ENCODE measurements around the gene PEF1.
A peak's percentile ranks its signal among the peaks of the same experiment; 100 is the strongest.

The PEF1 gene, protein sequence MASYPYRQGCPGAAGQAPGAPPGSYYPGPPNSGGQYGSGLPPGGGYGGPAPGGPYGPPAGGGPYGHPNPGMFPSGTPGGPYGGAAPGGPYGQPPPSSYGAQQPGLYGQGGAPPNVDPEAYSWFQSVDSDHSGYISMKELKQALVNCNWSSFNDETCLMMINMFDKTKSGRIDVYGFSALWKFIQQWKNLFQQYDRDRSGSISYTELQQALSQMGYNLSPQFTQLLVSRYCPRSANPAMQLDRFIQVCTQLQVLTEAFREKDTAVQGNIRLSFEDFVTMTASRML

DNA sequence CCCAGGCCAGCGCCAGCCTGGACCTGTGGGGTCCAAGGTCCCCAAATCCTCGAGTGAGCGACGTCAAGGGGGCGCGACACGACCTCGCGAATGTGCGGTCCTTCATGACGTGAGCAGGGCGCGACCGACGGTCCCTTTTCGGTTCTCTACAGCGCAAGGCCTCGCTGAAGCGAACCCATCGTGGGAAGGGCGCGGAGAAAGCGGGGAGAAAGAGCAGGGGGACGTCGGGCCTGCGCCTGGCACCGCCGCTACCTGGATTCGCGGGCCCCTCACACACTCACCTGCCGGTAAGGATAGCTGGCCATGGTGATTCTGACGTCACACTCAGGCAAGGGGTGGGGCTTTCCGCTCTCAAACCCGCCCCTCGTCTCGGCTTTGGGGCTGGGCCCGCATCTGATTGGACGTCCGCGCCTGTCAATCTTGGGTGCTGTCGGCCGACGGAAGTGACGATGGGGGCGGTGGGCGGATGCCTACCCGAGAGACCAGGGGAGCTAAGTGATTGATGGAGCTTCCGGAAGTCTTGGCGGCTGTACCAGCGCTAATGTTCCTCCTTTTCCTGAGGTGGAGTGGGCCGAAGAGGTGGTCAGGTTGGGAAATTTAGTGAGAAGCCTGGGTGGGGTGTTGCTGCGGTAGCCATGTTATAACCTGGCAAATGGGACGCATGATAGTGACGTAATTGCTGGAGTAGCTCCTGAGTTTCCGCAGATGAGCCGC lies at the start of gene PEF1:
PEF1 (minus strand) TSS at position 317 of the 714 bp plus-strand sequence; CDS start at position 305, 12 bp downstream.
- DNase-seq (ENCODE audit: low read depth in 1 of 2, low spot score in 1 of 2) = peak; percentile 91 to 97
- no peak for TF ChIP-seq JUND (IDR thresholded peaks at IDR 0.05; ENCODE audit: low read depth)
- in situ Hi-C loops (cut with HindIII; ENCODE audit: low pct_unique_long_range_greater_than_20kb, low sequenced_read_pairs) = no loop called here

DNA sequence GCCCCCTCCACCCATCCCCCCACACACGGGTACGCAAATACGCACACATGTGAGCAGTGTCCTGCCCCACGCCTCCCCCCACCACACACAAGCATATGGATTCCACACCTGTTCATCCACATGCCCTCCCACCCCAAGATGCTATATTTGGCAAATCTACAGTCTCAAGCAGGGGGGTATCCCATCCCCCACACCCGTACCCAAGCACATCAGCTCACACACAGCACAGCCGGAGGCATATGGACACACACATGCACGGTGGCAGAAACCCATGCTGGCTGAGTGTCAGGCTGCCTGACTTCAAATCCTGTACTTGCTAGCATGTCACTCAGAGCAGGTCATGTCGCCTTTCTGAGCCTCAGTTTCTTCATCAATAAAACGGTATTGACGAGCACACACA lies 48.6 kb upstream of the PEF1 start:
- TF ChIP-seq JUND (IDR thresholded peaks at IDR 0.05; ENCODE audit: low read depth) = no peak
- no peak for DNase-seq (ENCODE audit: low read depth in 1 of 2, low spot score in 1 of 2)
- in situ Hi-C loops (cut with HindIII; ENCODE audit: low pct_unique_long_range_greater_than_20kb, low sequenced_read_pairs) = no loop called here

DNA sequence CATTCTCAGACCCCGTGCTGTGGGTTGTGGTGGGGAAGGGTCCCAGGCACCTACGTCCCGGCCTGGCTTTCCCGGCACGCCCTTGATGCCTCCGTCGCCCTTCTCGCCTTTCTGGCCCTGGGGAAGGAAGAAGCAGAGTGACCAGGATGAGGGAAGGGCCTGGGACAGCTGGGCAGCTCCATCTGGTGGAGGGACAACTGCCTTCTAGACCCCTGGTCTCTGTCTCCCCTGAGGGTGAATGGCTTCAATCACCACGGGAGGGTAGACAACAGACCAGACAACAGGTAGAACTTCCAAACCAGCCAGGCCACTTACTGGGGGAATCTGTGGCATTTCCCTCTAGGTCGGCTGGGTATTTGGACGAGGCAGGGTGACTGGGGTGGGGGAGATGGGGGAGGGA lies 47.3 kb upstream of the PEF1 start:
- TF ChIP-seq JUND (IDR thresholded peaks at IDR 0.05; ENCODE audit: low read depth) = no peak
- in situ Hi-C loops (cut with HindIII; ENCODE audit: low pct_unique_long_range_greater_than_20kb, low sequenced_read_pairs) = no loop called here
- DNase-seq (ENCODE audit: low read depth in 1 of 2, low spot score in 1 of 2) = no peak

DNA sequence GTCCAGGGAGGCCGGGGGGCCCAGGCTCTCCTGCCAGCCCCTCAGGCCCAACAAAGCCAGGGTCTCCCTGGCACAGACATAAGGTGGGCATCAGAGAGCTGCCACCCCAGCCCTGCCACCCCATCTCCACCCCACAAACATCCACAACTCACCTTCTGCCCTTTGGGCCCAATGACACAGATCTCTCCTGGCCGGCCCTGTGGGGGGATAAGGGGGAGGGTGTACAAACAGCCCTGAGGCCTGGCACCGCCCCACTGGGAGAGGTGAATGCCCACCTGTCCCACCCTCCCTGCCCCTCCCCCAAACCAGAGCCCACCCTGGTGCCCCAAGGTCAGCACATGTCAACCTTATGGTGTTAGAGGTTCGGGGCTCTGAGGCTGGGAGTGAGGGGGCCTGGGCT lies 46.8 kb upstream of the PEF1 start:
- in situ Hi-C loops (cut with HindIII; ENCODE audit: low pct_unique_long_range_greater_than_20kb, low sequenced_read_pairs) = no loop called here
- DNase-seq (ENCODE audit: low read depth in 1 of 2, low spot score in 1 of 2) = no peak
- no peak for TF ChIP-seq JUND (IDR thresholded peaks at IDR 0.05; ENCODE audit: low read depth)

DNA sequence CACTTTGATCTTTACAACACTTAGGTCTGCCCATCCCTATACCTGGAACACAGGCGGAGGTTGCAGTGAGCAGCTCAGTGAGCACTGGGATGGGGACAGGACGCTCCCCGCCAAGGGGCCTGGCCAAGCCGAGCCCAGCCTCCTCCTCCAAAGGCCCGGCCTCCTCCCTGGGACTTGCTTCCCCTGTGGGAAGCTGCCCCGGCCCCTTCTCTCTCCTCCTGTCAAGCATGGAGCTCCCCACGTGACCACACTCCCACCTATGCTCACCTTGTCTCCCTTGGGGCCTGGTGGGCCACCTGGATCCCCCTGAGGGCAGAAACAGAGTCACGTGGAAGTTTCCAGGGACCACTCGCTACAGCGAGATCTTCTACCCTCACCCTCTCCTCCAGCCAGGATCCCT lies 46.2 kb upstream of the PEF1 start:
- in situ Hi-C loops (cut with HindIII; ENCODE audit: low pct_unique_long_range_greater_than_20kb, low sequenced_read_pairs) = no loop called here
- DNase-seq (ENCODE audit: low read depth in 1 of 2, low spot score in 1 of 2) = no peak
- no peak for TF ChIP-seq JUND (IDR thresholded peaks at IDR 0.05; ENCODE audit: low read depth)

DNA sequence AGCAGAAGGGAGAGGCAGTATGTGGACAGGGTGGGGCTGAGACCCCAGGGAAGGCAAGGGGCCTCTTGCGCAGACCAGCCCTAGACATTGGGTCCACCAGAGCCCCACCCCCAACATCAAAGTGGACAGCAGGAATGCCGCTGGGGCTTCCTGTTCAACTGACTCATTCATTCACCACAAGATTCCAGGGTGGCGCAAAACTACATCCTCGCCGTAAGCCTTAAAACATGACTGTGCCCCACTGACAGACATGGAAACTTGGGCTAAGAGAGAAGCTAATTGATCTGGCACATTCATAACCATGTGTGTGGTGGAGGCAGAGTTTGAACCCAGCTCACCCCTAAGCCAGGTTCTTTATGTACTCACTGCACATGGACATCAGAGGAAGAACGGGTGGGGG lies 45.2 kb upstream of the PEF1 start:
- TF ChIP-seq JUND (IDR thresholded peaks at IDR 0.05; ENCODE audit: low read depth) = no peak
- in situ Hi-C loops (cut with HindIII; ENCODE audit: low pct_unique_long_range_greater_than_20kb, low sequenced_read_pairs) = no loop called here
- DNase-seq (ENCODE audit: low read depth in 1 of 2, low spot score in 1 of 2) = no peak

DNA sequence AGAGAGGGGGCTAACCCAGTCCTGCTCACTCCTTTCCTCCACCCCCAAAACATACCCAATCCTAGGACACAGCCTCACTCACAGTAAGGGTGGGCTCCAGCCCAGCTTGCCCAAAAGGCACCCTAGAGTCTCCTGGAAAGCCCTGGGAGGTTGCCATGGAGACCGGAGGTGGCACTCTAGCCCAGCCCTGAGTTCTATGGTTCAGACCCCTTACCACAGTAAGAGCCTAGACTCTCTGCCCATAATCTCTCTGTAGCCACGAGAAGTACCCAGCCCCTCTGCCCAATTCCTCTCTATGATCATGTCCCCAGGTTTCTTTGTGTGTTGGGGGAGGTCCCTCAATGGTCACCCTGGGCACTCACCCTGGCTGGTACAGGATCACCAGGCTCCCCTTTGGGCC lies 44.7 kb upstream of the PEF1 start:
- no peak for DNase-seq (ENCODE audit: low read depth in 1 of 2, low spot score in 1 of 2)
- no peak for TF ChIP-seq JUND (IDR thresholded peaks at IDR 0.05; ENCODE audit: low read depth)
- in situ Hi-C loops (cut with HindIII; ENCODE audit: low pct_unique_long_range_greater_than_20kb, low sequenced_read_pairs) = no loop called here

DNA sequence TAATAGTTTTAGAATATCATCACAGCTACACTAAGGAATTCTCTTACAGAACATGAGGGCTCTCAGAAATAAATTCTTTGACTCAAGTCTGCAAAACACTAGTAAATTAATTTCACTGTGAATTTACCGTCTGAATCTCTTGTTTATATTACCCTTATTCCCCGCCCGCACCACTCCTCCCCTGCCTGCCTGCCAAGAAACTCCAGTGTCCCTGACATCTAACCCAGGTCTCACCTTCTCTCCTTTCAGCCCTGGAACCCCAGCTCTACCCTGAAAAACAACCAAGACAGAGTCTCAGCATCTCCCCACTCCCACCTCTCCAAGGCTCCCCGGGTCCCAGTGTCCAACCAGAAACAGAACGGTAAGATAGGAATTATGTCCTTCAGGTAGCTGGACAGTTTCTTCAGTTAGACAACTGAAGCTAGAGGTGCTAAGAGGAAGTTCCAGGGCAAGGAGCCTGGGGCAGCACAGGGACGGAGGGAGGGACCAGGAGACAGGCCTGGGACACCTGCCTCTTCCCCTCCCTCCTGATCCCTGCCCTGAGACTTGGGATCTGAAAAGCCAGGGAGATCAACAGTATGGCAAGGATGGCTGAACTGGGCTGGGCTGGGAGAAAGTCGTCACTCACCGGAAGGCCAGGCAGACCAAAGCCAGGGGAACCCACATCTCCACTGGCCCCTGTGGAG lies 43.7 kb upstream of the PEF1 start:
- in situ Hi-C loops (cut with HindIII; ENCODE audit: low pct_unique_long_range_greater_than_20kb, low sequenced_read_pairs) = no loop called here
- no peak for TF ChIP-seq JUND (IDR thresholded peaks at IDR 0.05; ENCODE audit: low read depth)
- DNase-seq (ENCODE audit: low read depth in 1 of 2, low spot score in 1 of 2) = no peak

DNA sequence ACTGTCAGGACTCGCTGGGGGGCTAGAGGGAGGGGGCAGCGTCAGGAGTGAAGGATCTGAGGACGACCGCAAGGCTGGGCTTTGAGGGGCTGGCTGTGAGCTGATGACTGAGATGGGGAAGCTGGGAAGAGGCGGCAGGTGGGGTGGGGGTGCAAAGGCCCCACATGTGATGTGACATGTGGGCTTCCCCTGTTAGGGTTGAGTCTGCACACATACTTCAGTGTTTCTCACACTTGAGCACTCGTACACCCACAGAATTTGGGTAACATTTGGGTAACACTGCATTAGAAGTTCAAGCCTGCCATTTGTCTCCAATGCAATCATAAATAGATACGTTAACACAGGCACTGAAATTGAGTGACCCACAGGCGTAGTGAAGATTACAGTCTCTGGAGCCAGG lies 42.9 kb upstream of the PEF1 start:
- TF ChIP-seq JUND (IDR thresholded peaks at IDR 0.05; ENCODE audit: low read depth) = no peak
- DNase-seq (ENCODE audit: low read depth in 1 of 2, low spot score in 1 of 2) = no peak
- in situ Hi-C loops (cut with HindIII; ENCODE audit: low pct_unique_long_range_greater_than_20kb, low sequenced_read_pairs) = no loop called here

DNA sequence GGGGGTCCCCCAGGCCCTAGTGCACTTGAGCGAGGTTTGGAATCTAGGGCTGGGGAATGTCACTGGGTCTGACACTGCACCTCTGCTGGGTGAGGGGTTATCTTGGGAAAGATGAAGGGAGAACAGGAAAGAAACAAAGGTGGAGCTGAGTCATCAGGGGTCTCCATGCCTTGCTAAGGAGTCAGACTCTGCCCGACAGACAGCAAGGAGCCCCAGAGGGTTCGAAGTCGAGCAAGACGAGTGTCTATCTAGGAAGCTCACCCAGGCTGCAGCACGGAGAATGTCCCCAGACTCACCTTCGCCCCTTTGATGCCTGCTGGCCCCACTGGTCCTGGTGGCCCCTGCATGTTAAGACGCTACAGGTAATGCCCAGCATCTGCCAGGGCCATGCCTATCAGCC lies 41.1 kb upstream of the PEF1 start:
- DNase-seq (ENCODE audit: low read depth in 1 of 2, low spot score in 1 of 2) = no peak
- TF ChIP-seq JUND (IDR thresholded peaks at IDR 0.05; ENCODE audit: low read depth) = no peak
- in situ Hi-C loops (cut with HindIII; ENCODE audit: low pct_unique_long_range_greater_than_20kb, low sequenced_read_pairs) = no loop called here

DNA sequence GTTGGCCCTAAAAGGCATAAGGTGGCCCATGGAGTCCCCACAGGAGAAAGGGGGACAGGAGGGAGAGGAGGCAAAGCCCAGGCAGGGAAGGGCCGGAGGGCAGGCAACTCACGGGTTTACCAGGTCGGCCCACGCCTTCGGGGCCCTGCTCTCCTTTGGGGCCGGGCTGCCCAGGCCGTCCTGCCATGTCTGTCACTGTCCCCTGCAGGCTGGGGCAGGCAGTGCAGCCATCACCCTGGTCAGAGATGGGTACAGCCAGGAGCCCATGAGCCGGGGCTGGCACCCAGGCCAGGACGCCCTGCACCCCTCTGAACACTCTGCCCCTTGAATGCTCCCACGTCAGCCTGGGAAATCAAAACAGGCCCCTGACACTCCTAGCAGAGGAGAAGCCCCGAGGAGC lies 39.3 kb upstream of the PEF1 start:
- TF ChIP-seq JUND (IDR thresholded peaks at IDR 0.05; ENCODE audit: low read depth) = no peak
- DNase-seq (ENCODE audit: low read depth in 1 of 2, low spot score in 1 of 2) = peak in 1 of 2 experiments; percentile 33
- in situ Hi-C loops (cut with HindIII; ENCODE audit: low pct_unique_long_range_greater_than_20kb, low sequenced_read_pairs) = no loop called here

DNA sequence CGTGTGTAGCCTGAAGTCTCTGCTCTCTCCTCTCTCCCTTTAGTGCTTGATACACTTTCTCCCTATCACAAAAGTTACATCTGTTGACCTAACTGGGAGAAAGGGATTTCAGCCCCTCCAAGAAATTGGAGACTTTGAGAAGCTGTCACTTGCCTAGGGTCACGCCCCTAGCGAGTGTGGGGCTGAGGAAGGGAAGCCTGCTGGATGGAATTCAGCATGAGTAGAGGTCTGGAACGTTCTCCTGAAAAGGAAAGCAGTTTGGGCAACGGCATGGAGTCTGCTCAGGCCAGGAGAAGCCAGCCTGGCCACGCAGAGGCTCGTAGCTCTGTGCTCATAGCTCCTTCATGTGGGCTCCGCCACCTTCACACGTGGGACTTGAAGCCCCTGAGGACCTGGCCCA lies 36.7 kb upstream of the PEF1 start:
- TF ChIP-seq JUND (IDR thresholded peaks at IDR 0.05; ENCODE audit: low read depth) = no peak
- in situ Hi-C loops (cut with HindIII; ENCODE audit: low pct_unique_long_range_greater_than_20kb, low sequenced_read_pairs) = no loop called here
- DNase-seq (ENCODE audit: low read depth in 1 of 2, low spot score in 1 of 2) = no peak

DNA sequence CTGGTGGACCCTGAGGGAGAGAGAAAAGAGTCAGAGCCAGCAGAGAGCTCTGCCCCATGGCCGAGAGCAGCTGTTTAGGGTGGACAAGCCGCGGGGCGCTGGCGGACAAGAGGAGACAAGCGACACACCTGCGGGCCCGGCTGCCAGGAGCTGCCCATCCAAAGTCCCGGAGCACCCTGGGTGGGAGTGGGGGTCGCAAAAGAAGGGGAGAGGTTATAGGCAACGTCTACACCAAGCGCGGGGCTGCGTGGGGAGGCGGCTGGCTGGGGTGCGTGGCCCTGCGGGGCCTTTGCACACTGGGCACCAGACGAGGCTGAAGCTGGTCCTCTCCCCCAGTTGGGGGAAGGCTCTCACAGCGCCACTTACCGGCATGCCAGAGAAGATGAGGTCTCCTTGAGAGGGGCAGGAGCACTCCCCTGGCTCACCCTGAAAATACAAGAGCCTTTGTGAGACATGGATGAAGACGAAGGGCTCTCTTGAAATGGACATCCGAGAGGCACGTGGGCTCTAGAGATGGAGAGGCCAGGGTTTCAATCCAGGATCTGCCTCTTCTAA lies 35.1 kb upstream of the PEF1 start:
- TF ChIP-seq JUND (IDR thresholded peaks at IDR 0.05; ENCODE audit: low read depth) = no peak
- no peak for DNase-seq (ENCODE audit: low read depth in 1 of 2, low spot score in 1 of 2)
- in situ Hi-C loops (cut with HindIII; ENCODE audit: low pct_unique_long_range_greater_than_20kb, low sequenced_read_pairs) = no loop called here
